ENCODE results near the gene XRCC5. TPM values are rescaled to one million over a fixed set of nuclear protein-coding genes. Genes with fewer than 3 reads are reported as not detected.

XRCC5 gene
- total and polyA plus RNA-seq, 10 of the 15 experiments (the other 5 are each of a cell fraction or from before 2014, with no cell fraction given) = 259 to 815 (median 530) TPM

GRCh38 chr2:216070195-216070594 lies 39.0 kb upstream of the XRCC5 start:
- peaks cover 0 to 4% of the 10 kb centered on the region in 2 experiments; a peak in 1 of 4 replicates for H3K36me3 ChIP-seq (ENCODE audit: control insufficient read depth in 2 of 2, insufficient read depth in 2 of 2, low read length in 1 of 2)
- BruUV-seq (replicated peaks) = no TSS peak
- H3K79me2 ChIP-seq (ENCODE audit: control insufficient read depth, insufficient read depth, low read length) = no peaks in the 10 kb centered on the region
- 87% methylated on average over 6 of the region's 6 CpGs for WGBS (ENCODE audit: insufficient coverage, insufficient replicate concordance, low lambda C conversion rate, missing lambda C conversion rate)
- intact Hi-C loops (cut with micrococcal nuclease; ENCODE audit: unreplicated experiment) (no loop called here), in situ Hi-C loops (cut with MboI) (no loop called here)
- H3K9me3 ChIP-seq (replicated peaks; ENCODE audit: control insufficient read depth, insufficient read depth, low read length) = no peaks in the 10 kb centered on the region
- FAIRE-seq (no peak), DNase-seq (ENCODE audit: low read depth, low spot score) (no peak), ATAC-seq (no peak)
- H3K27me3 ChIP-seq (replicated peaks in 1 of 2; ENCODE audit: control insufficient read depth in 2 of 2, insufficient read depth in 2 of 2, low read length in 1 of 2) = no peaks in the 10 kb centered on the region
- H3K4me3 ChIP-seq = no peak overlapping the region
- no peak overlapping the region for H3K27ac ChIP-seq (ENCODE audit: control insufficient read depth, insufficient read depth)
- no peak overlapping the region for H3K4me2 ChIP-seq (ENCODE audit: control insufficient read depth, insufficient read depth)
- no peak overlapping the region for H2AFZ ChIP-seq (ENCODE audit: control insufficient read depth, low read depth, low read length)
- no peak overlapping the region for H3K9ac ChIP-seq (ENCODE audit: control insufficient read depth, insufficient read depth, low read length)
- ChIA-PET RAD21 (ENCODE audit: unreplicated experiment) (no interaction called here), CTCF (interaction anchor here (0.6 to 2.2 kb wide), 3 partner anchors 11 to 153 kb away, joined by 3 to 7 read pairs (median 3); partner anchors contain the start of genes PECR and TMEM169), POLR2A (interaction anchor here (1.2 to 1.8 kb wide), 2 partner anchors 11 to 43 kb away, joined by 3 to 4 read pairs; partner anchors contain the start of genes PECR and TMEM169), SMC1A (ENCODE audit: uncharacterized antibody, unreplicated experiment) (interaction anchor here (0.7 to 2.5 kb wide), 4 partner anchors 9 to 46 kb away, joined by 3 to 12 read pairs (median 4); no protein-coding TSS in a partner anchor)
- TF ChIP-seq EGR1 (IDR thresholded peaks at IDR 0.05; ENCODE audit: borderline replicate concordance in 1 of 2, low read depth in 2 of 2, low read length in 2 of 2) (no peak), CHD4 (IDR thresholded peaks at IDR 0.05) (no peak), USF2 (IDR thresholded peaks at IDR 0.05; ENCODE audit: borderline replicate concordance, low read depth, low read length) (no peak), USF1 (IDR thresholded peaks at IDR 0.05; ENCODE audit: borderline replicate concordance, extremely low read length, insufficient read depth, low read depth, low read length) (no peak), MYB (IDR thresholded peaks at IDR 0.05; ENCODE audit: borderline replicate concordance, low read depth, low read length) (no peak), IRF4 (IDR thresholded peaks at IDR 0.05; ENCODE audit: low read depth, low read length) (no peak), ZNF687 (IDR thresholded peaks at IDR 0.05) (no peak), BACH1 (IDR thresholded peaks at IDR 0.05; ENCODE audit: borderline replicate concordance) (no peak), SMC3 (IDR thresholded peaks at IDR 0.05; ENCODE audit: borderline replicate concordance, low read length) (no peak)
- no peaks in the 10 kb centered on the region for H3K4me1 ChIP-seq (ENCODE audit: control insufficient read depth, insufficient read depth, low read length)
- H4K20me1 ChIP-seq (ENCODE audit: control insufficient read depth, insufficient read depth) = no peaks in the 10 kb centered on the region

Measured in GM12878 (cell line).